NCI-H1105 (cell line): Measurements from ENCODE around the gene MED13.
"Not testable (repeated sequence)": the region's sequence is repeated elsewhere in the genome, so short reads cannot be mapped to it uniquely, and the experiment has no call there.

Experiments used
- DNase-seq: peaks from one replicate; lab custom pipeline; 2025; lab: John Stamatoyannopoulos, UW

Gene MED13

DNA sequence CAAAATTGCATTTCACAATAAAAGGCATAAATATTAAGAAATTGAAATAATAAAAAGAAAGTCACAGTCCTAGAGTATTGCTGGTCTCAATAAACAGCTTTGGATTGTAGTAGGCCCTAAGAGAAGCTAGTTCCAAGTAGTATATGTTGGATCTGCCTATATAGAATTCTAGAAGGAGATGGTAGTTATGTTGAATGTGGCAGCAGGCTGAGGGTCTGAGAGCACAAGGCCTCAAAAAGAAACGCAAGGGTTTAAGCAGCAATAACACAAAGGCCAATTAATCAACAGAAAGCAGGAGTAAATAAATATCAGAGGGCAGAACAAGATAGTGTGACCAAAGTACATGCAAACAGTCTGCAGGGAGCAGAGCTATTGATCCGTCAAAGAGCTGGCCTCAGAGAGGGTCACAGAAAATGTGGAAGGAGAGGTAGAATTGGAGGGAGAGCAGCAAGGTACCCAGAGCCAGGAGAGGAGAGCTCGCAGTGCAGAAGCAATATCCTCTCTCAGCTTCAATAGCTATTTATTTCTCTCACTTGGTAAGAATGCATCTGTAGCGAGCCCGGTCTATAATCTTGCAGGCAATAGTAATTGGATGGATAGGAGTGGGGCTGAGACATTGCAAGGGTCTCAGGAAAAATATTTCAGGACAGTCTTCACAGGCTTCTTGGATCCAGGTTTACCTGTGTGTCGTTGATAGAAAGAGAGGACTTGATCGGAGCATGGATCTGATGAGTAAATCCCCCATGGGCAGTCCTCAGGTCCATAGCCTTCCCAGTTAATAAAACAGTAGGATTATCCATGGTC is 25.1 kb upstream of the MED13 start:
- DNase-seq: no peak

DNA sequence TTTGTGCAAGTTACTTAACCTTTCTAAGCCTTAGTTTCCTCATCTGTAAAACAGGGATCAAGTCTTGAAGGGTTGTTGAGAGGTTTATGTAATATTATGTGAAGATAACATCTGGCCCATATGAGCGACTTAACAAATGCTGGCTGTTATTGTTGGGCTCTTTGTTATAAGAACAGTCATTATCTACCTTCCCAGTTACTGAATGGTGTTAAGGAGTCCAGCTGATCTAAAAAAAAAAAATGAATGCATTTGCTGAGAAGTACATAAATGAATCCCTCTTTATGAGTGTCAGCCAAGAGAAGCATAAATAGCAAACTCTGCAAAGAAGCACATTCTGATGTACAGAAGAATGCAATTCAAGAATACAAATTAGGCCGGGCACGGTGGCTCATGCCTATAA is 24.3 kb upstream of the MED13 start:
- DNase-seq: no peak

DNA sequence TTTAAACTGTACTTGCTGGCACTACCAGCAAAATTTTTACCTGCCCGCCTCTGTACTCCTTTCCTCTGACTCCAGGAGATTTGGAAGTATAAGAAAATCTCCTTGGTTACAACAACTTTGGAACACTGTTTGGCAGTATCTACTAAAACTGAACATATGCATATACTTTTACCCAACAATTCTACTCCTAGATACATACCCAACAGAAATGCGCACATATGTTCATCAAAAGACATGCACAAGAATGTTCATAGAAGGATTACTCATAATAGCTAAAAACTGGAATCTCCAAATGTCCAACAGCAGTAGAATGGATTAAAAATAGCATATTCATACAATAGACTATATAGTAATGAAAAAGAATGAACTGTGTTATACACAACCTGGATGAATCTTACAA is 21.7 kb upstream of the MED13 start:
- DNase-seq: no peak

DNA sequence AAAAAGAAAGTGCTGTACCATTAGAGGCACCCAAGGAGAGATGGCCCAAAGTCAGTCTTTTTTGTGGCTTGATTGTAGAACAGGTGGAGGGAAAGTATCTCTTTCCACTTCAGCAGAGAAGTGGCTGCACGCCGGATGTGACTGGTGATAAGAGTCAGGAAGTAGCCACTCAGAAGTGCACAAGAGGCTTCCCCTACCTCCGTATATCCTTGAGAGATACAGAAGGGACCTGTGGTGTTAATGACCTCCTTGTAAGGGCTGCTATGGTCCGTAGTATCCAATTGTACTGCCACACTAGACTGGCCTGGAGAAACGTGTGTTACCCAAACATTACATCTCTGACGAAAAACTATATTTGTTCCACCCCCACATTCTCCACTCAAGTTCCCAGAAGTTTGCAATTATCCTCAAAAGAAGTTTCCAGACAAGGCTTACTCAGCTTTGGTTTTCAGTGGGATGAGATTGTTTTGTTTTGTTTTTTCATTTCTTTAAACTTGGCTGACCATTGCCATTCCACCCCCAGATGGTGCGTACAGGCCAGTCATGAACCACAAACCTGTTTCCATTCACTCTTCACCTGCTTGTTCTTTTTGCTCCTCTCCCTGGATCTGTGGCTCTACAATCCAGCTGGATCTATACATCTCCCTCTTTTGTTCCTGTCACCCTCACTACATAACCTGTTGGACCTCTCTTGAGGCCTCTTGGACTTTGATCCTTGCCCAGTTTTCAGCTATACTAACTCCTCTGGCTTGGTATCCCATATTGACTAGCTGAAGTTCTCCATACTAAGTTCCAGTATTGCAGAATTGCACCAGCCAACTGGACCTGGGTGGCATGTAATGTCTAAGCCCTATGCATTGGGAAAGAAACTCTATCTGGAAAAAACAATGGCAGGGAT is 20.7 kb upstream of the MED13 start:
- DNase-seq: no peak

DNA sequence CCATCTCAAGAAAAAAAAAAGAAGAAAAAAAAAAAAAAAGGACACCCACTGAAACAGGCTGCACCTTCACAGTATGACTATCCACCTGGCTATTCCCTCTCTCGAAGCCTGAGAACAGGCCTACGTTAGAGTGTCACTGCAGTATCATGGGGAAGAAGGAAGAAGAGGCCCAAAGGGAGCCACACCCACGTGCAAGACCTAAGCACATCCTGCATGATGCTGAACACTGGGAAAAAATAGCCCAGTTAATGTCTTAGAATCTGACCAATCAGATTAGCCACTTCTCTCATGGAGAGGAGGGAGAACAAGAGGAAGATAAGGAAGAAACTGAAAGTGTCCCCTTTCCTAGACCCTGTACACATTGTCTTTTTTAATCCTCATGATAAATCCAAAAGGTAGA is 19.5 kb upstream of the MED13 start:
- DNase-seq: no peak

DNA sequence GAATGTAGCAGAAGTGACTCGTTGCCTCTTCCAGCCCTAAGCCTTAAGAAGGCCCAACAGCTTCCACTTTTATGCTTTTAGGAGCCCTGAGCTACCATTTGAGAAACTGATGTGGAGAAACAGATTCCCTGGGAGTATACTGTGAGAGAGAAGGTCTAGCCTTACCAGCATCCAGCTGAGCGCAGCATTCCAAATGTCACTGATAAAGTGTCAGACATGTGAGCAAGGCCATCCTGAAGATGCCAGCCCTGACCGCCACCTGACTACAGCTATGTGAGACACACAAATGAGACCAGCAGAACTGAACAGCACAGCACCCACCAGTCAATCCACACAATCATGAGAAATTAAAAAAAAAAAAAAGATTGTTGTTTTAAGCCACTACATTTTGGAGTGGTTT is 18.6 kb upstream of the MED13 start:
- no peak for DNase-seq

DNA sequence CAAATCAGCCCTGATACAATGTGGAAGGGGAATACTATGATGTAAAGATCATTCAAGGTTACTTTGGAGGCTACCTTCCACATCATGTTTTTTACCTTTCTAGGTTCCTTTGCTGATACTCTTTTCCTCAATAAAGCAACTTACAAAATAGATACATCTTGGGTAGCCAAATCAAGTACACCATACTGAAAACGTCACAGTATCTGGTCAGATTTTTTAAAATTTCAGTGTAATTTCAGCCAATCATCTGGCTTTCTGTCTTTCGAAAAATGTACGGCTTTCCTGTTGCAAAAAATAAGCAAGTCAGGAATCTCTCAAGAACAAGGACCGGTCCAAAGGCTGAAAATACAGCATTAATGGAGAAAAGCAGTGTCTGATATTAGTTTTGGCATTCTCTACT is 15.6 kb upstream of the MED13 start:
- no peak for DNase-seq

DNA sequence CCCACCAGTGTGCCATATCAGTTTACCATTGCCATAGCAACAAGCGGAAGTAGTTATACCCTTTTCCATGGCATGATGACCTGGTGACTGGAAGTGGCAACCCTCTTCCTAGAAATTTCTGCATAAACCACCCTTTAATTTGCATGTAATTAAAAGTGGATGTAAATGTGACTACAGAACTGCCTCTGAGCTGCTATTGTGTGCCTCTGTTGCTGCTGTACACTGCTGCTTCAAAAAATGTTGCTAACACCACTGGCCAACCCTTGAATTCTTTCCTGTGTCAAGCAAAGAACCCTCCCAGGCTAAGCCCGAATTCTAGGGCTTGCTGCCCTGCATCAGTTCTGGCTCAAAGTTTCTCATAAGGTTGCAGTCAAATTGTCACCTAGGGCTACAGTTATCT is 12.9 kb upstream of the MED13 start:
- DNase-seq: no peak

DNA sequence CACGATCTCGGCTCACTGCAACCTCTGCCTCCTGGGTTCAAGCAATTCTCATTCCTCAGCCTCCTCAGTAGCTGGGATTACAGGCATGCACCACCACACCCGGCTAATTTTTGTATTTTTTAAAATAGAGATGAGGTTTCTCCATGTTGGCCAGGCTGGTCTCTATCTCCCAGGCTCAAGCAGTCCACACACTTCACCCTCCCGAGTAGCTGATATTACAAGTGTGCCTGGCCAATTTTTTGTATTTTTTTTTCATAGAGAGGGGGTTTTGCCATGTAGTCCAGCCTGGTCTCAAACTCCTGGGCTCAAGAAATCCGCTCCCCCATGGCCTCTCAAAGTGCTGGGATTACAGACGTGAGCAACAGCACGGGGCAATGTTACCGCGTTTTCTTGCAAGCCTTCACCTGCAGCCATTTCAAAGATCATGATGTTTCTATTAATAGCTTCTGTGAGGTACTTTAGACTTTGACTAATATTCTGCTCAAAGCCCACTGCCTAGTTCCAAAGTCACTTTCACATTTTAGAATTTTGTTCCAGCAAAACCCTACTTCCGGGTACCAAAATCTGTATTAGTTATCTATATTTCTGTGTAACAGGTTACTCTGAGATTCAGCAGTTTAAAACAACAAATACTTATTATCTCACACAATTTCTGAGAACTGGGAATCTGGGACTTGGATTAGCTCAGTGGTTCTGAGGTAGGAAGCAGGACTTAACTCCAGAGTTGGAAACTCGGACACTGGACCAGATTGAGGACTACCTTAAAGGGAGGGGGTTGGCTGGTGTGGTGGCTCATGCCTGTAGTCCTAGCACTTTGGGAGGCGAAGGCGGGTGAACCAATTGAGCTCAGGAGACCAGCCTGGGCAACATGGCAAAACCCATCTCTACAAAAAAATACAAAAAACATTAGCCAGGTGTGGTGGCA is 12.0 kb upstream of the MED13 start:
- DNase-seq: no peak

DNA sequence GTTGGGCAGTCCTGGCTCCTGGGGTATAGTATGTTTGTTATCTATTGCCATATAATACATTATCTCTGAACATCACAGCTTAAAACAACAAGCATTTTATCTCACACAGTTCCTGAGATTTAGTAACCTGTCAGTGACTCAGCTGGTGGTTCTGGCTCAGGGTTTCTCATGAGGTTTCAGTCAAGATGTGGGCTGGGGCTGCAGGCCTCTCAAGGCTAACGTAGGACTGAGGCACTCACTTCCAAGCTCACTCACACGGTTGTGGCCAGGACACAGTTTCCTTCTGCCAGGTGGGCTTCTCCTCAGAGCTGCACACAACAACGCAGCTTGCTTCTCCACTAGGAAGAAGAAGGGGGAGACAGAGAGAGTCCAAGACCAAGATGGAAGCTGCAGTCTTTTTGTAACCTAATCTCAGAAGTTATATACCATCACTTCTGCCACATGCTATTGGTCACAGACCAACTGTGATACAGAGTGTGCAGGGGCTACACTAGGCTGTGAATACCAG is 10.3 kb upstream of the MED13 start:
- DNase-seq: no peak

DNA sequence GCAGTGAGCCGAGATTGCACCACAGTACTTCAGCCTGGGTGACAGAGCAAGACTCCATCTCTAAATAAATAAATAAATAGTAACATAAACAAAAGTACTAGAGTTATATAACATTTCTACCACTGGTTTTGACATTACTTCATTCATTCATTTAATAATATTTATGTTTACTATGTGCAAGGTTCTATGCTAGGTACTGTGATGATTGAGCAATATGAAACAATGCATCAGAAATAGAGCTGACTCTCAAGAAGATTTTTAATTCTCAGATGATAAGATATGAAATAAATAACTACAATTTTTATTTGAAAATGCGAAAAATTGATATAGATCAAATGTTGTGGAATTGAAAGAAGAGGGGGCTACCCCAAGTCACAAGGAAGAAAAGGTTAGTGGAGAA is 8.9 kb upstream of the MED13 start:
- DNase-seq: no peak

DNA sequence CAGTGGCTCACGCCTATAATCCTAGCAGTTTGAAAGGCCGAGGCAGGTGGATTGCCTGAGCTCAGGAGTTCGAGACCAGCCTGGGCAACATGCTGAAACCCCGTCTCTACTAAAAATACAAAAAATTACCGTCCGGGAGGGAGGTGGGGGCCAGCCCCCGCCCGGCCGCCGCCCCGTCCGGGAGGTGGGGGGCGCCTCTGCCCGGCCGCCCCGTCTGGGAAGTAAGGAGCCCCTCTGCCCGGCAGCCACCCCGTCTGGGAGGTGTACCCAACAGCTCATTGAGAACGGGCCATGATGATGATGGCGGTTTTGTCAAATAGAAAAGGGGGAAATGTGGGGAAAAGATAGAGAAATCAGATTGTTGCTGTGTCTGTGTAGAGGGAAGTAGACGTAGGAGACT is 7.8 kb upstream of the MED13 start:
- not testable (repeated sequence) for DNase-seq

DNA sequence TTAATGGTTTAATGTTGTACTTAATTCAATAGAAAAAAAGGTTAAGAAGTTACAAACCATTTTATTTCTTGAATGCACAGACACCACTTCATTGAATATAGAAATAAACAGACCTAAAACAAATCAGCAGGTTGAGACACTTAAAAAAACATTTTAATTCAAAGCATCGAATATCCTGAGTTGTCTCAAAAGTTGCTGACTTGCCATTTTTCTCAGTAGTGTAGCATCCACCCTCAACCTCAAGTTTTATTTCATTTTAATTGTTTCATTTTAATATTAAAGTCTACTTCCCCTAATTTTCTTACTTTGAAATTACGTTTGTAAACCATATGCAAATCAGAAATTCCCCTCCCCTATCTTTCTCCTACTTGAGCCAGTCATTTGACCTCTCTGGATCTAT is 5.8 kb upstream of the MED13 start:
- DNase-seq: no peak

DNA sequence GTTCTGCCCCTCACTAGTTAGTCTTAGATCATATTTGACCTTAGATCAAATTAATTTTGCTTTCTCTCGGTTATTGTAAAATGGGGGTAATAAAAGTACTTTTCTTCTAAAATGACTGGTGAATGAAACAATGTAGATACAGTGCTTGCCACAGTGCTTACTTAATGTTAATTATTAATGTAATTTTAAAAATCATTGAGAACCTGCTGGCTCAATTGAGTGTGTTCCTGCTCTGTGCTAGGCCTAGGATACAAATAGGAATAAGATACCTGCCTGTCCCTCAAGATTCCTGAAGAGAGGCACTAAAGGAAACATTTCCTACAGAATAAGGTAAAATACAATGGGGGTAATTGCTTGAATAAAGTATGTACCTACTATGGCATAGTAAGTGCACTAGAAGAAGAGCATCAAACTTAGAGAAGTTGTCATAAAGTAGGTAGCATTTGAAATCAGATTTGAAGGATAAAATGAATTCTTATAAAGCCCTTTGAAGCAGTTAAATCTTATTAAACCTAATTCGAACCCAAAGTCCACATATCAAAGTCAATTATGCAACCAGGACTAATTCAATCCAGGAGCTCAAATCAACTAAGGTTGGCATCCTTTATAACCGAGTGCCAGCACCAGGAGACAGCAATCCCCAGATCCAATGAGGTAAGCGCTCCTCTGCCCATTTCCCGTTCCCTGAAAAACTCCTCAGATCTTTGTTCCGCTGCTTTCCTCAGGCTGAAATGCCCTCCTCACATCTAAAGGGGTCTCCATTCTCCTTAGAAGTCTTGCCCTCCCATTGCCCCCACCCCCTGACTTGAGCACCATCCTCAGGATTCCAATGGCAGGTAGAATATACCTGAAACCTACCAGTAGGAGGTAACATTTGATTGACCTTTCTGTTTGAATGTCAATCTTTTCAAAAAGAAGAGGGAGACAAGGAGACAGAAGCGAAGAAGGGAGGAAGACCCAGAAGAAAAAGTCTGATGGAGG is 2.4 kb upstream of the MED13 start:
- DNase-seq: no peak

DNA sequence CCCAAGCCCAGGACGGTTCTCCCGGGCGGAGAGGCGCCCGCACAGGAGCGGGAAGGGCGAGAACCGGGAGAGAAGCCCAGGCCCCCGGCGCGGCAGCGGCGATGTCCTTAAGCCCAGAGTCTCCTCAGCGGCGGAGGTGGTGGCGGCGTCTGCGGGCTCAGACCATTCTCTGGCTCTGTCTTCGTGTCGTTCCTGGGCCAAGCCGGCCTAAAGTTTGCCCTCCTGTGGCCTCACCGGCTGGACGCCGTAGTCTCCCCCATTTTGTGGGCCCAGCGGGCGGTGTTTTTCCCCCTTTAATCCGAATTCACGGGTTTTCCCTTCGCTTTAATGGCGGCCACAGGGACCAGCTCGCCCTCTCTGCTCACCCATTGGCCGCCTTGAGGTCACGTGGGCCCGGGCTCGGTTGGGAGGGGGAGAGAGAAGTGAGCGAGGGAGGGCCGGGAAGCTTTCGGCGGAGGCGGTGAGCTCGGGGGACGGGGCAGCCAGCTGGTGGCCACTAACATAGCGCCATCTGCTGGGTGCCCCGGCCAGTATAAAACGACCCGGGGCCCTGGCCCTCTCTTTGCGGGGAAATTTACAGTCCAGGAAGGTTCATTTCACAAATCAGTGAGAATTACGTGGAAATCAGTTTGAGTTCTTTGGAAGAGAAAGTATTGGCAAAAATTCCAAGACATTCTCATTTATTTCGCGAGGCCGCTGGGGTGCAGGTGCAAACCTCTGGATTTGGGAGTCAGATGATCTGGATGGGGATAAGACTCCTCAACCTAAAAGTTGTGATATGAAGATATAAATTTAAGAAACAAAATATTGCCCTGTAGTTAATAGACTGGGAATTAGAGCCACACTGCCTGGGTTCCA is 762 bp upstream of the MED13 start:
- peak; percentile 97 for DNase-seq

DNA sequence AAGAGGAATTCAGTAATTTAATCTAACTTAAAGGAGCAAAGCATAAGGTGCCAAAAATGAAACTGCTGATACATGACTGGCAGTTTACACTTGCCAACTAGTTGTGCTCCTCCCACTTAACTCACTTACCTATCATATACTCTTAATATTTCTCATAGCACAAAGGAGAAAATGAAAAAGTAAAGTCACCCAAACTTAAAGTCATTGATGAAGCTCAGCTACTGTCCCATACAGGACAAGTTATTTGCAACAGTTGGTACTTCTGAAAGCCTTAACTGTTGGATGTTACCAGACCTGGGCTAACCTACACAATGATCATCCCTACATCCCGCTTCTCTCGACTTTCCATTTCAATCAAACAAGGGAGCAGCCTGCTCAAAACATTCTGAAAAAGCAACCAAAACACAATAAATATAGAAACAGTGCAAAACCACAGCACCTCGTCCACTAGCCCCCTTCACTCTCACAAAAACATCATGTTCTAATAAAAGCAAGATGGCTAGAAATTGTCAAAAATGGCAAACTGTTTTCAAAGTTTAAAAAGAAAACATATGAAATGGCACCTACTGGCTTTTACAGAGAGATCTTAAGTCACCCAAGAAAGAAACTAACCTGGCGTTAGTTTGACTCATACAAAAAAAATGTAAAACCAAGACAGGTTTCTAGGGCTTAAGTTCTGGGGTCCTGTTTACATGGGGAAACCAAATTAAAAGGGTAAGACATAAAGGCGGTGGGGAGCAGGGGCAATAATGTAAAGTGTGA is 868 bp downstream of the MED13 start:
- DNase-seq: no peak

DNA sequence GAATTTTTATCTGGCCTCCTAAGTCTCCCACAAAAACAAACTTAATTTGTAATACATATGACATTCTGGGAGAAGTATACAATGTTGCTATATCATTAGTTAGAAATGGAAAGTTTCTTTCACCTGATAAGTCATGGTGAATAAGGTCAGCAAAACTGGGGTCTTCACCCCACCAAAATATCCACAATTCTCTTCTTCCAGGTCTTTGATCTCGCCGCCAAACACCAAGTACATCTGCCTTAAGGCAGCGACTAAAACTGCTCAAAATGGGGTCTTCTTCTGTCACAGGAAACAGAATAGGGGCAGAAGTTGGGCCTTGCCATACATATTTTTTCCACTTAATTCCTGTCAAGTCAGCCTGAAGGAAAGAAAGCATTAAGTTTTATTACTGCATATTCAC is 2.1 kb downstream of the MED13 start:
- no peak for DNase-seq

DNA sequence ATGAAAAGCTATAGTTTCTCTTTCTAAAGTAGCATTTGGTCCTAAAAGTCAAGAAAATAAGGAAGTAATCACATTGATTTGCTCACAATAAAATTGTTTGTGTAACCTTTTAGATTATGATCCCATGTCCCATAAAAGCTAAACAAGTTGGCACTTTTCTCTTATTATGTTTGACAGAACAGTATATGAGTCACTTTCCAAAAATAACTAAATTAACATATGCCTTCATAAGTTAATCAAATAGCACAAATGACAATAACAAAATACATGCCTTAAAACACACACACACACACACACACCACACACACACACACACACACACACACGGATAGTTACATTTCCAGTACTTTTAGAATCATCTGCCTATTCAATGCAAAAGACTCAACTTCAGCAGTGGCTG is 2.8 kb downstream of the MED13 start:
- no peak for DNase-seq

DNA sequence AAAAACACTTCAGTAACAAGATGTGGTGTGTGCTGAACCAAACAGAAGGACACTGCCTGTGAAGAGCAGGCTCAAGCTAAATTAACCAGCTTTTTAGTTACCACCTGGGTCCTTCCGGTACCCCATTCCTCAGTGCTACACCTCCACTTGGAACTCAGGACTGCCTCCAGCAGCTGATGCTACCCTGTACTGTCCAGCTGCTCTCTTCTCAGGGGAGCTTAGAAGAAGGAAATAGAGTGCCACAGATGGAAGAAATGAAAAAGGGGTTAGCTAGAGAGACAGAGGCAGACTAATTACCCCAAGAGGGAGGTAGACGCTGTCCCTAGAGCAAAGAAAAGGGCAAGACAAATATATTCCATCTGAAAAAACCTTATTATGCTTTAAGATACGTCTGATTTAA is 5.7 kb downstream of the MED13 start:
- no peak for DNase-seq
